Lower leg skin (tissue), 3 donors: ENCODE results near the gene SMIM7.

ENCODE experiments used
- CTCF ChIP-seq, 3 donors: fragments of 450-650 bp; IDR thresholded peaks; one replicate each; pipeline ENCODE4 v1.5.1; 2016; ENCODE audit warnings: antibody characterized with exemption in 3 of 3, mild to moderate bottlenecking in 3 of 3, moderate library complexity in 2 of 3
- POLR2A ChIP-seq, 2 donors: fragments of 450-650 bp; IDR thresholded peaks; one replicate each; pipeline ENCODE4 v1.6.1; 2016 to 2017; ENCODE audit warnings: antibody characterized with exemption in 2 of 2, mild to moderate bottlenecking in 1 of 2, moderate library complexity in 1 of 2

DNA sequence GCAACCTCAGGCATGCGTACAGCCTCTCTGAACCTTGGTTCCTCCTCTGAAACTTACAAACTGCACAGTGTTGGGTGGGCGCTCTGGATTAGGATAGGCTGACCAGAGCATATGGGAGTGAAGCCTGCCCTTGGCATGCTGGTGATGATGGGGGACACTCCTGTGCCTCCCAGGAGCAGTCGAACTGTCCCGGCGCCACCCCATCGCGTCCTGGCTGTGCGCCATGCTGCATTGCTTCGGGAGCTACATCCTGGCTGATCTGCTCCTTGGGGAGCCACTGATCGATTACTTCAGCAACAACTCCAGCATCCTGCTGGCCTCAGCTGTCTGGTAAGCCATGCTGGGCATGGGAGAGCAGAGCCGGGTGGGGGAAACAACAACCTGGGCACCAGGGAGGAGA lies 19.9 kb upstream of the SMIM7 start:
- no peak for TF ChIP-seq CTCF (IDR thresholded peaks at IDR 0.05)
- no peak for TF ChIP-seq POLR2A (IDR thresholded peaks at IDR 0.05)
